Activated naive CD4-positive, alpha-beta T cell treated with anti-CD3 and anti-CD28 coated beads, Interleukin-2, amount 50 U/mL, for 16 hours (primary cell): ENCODE measurements around the gene AQP3.
"Not testable (repeated sequence)": the region's sequence is repeated elsewhere in the genome, so short reads cannot be mapped to it uniquely, and the experiment has no call there.

Source experiments
- DNase-seq: peaks from one replicate; pipeline ENCODE4 v3.0.0-alpha.2; 2020

AQP3 gene

GRCh38 chr9:33408087-33408486 lies 39.3 kb downstream of the AQP3 start:
- no peak for DNase-seq

GRCh38 chr9:33407061-33407460 lies 40.3 kb downstream of the AQP3 start:
- DNase-seq = no peak

- no peak for DNase-seq
These were observed 42.5 kb downstream of the AQP3 start for GRCh38 chr9:33404788-33405362.

GRCh38 chr9:33403941-33404787 lies 43.2 kb downstream of the AQP3 start:
- DNase-seq = no peak

DNA sequence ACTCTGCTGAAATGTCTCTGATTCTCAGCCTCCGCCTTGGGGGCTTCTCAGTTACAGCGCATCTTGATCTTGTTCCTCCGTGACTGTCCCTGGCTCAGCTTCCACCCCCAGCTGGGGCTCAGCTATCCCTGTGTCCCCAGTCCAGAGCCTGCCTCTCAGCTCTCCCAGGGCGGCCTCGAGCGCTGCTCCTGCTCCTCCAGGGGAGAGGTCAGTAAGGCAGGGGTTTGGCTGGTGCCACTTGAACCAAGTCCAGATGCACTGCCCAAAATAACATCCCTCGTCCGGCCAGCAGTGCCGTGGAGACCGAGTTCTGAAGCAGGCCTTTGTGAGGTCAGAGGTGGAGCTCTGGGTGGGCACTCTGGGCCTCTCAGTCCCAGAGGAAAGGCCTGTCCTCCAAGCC lies 45.0 kb downstream of the AQP3 start, which contains the start of gene AQP7:
Gene AQP7, minus strand, starts transcription at position 198 of the 400 bp plus-strand sequence. CDS start 1,306 bp downstream, outside the sequence.
- not testable (repeated sequence) for DNase-seq

DNA sequence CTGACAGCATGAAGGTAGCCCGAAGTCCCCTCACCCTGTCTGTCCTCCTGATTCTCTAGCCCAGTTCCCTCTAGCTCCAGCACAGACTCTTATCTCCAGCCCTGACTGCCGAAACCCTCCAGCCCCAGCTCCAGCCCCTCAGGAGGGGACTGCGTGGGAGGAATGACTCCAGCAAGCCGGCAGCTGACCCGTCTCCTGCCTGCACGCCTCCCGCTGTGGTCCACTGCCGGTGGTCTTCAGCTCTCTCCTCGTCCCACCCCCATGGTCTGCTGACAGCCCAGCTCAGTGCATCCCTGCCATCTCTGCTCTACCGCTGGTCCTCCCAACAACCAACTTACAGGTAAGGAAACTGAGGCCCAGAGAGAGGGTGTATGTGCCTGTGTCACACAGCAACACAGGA lies 45.6 kb downstream of the AQP3 start:
- not testable (repeated sequence) for DNase-seq

GRCh38 chr9:33399047-33399446 lies 48.3 kb downstream of the AQP3 start:
- DNase-seq = not testable (repeated sequence)

- DNase-seq = not testable (repeated sequence)
These were observed 49.6 kb downstream of the AQP3 start for GRCh38 chr9:33397801-33398200.

DNA sequence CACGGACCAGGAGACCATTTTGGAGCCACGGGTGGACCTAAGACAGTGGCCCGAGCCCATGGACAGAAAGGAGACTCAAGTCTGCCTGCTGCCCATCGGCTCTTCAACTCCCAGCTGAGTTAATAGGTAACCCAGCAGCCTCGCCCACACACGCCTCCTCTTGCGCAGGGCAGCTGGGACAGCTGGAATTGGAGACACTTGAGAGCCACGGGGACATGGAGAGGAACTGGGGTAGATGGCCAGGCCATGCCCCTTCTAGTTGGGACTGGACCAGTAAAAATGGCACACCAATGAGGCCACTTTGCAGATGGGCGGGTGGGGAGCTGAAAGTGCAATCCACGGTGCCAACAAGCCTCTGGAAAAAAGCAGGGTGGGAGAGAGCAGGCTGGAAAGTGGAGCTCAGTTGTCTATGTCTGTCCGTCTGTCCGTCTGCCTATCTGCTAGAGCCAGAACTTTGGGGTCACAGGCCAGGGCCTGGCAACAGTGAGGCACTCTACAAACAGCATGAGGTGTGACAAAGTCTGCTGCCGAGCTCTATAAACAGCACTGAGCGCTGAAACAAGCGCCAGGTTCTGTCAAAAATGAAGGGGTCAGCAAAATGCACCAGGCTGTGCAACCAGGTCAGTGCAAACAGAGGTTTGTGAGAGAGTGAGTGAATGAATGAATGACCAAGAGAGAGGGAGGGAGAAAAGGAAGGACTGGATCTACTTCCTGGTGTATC lies 52.1 kb downstream of the AQP3 start:
- not testable (repeated sequence) for DNase-seq

DNA sequence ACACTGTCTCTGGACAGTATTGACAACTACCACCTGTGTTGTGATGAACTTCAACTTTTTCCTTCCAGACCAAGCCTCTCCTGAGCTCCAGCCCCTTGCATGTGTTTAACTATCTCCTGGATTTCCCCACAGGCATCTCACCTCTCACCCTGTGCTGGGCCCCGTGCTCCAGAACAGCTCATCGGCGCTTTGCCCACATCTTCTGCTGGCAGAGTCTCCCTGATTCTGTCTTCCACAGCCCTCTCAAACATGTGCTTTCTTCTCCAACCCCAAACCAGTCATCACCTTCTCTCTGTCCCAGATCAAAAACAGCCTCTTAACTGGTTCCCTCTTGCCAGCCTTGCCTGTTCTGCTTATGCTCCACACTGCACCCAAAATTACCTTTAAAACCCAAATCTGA lies 53.4 kb downstream of the AQP3 start:
- DNase-seq = not testable (repeated sequence)

DNA sequence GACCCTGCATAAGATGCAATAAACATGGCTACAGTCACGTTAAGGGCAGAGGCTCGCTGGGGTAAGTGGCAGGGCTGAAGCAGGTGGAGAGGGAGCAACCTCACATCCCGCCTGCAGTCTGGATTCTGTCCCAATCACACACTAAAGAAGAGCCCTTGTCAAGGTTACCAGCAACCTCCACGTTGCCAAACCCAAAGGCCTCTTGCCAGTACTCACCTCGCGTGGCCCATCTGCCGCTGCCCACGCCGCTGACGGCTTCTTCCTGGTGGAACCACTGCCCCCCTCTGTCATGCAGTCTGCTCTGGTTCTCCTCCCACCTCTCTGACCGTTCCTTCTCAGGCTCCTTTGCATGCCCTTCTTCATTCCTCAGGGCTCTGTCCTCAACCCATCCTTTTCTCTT lies 53.8 kb downstream of the AQP3 start:
- DNase-seq = no peak

DNA sequence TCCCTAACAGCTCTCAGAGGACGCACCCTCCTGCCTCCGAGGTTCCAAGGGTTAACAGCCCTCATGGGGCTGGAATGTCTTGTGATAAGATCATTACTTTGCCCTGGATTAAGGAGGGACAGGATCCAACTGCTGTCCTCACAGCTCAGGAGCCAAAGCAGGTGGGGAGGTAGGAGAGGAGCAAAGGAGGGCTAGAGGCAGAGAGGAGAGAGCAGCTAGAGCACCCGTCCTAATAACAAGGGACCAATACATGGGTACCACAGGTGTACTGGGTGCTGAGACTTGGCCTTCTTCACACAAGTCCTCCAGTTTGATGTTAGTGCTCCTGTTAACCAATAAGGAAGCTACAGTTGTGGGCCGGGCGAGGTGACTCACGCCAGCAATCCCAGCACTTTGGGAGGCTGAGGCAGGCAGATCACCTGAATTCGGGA lies 54.8 kb downstream of the AQP3 start:
- not testable (repeated sequence) for DNase-seq
